NCI-H2029 treated with DMSO at 0.1 percent for 48 hours (cell line): ENCODE data around the gene APH1B.
"Not testable (repeated sequence)": the region's sequence is repeated elsewhere in the genome, so short reads cannot be mapped to it uniquely, and the experiment has no call there.

Source experiments
- DNase-seq: peaks from one replicate; lab custom pipeline; 2025; lab: John Stamatoyannopoulos, UW

Gene APH1B

GRCh38 chr15:63299943-63300575, 22.7 kb downstream of the APH1B start:
- no peak for DNase-seq

DNA sequence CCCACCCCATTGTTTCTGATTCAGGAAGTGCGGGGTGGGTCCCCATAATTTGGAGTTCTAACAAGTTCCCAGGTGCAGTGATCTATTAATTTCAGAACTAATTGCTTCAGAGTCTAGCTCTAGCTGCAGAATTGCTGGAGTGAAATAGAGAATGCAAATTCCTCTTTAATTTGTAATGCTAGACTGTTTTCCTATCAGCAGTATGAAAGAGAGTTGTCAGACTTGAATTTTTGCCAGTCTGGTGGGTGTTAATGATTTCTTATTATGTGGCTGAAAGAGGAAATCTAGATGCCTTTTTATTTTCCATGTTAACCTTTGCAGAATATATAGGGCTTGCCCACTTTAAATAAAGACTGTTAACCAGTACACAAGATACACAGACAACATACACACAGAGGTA, 23.7 kb downstream of the APH1B start:
- DNase-seq: no peak

GRCh38 chr15:63305260-63305659, 27.9 kb downstream of the APH1B start:
- DNase-seq: no peak

- no peak for DNase-seq
These were observed 29.2 kb downstream of the APH1B start for GRCh38 chr15:63306492-63307073.

DNA sequence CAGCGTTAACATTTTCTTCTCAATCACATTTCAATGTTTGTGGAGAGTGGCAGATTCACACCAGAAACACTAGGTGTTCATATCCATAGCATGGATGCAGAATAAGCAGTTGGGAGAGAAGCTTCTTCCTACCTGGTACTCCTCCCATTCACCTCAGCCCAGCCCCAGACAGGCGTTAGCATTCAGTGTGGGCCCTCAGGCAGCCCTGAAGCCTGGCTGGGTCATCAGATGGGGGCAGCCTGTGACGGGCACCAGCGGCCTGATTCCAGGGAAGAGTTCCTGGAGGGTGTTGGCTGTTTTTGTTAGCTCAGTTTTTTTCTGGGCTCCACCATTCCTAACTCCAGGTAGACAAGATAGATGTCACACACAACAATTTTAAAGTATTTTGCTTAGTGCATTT, 31.1 kb downstream of the APH1B start:
- no peak for DNase-seq

DNA sequence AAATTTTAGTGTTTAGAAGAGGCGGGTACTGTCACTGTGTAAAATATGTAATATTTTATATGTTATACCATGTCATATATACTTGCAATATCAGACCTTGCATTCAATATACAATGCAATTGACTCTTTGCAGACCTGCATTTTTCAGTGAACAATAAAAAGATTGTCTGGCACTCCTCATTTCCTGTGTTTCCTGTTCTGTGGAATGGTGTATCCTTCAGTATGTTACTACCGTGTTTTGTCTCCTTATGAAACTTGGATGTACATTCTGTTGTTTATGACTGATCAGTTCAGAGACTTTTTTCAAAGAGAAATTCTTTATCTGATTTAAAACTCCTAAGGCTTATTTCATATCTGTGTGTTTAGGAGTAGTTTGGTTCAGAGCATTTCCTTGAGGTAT, 31.5 kb downstream of the APH1B start:
- DNase-seq: no peak

- no peak for DNase-seq
These were observed 33.2 kb downstream of the APH1B start for GRCh38 chr15:63310646-63311045.

- no peak for DNase-seq
These were observed 34.9 kb downstream of the APH1B start for GRCh38 chr15:63312286-63312685.

DNA sequence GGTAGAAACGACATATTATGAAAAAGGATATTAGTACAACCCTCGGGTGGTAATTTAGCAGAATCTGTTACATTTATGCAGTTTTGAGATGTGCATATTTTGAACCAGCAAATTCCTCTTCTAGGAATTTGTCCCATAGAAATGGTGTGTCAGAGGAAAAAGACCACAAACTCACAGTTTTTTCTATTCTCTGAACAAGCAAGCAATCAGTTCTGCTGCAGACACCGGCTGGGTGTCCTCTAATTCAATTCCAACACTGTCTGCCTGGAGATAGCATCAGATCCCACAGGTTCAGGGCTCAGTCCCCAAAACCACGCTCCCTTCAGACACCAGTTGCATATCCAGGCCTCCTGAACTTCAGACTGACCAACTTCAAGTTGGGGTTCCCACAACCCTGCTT, 36.4 kb downstream of the APH1B start:
- DNase-seq: no peak

DNA sequence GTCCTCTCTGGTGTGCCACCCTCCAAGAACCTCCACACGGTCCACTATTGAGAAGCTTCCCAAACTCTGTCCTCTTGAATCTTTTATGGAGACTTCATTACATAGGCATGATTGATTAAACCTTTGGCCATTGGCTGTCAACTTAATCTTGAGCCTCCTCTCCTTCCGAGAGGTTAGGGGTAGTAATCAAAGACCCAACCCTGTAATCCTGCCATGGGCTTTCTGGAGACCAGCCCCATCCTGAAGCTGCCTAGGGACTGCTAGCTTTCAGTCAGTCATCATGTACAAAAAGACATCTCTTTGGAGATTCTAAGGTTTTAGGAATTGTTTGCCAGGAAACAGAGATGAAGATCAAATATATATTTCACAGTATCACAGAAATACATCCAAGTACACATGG, 37.0 kb downstream of the APH1B start:
- no peak for DNase-seq

GRCh38 chr15:63318344-63318743, 40.9 kb downstream of the APH1B start:
- no peak for DNase-seq

GRCh38 chr15:63319065-63319464, 41.7 kb downstream of the APH1B start:
- no peak for DNase-seq

- not testable (repeated sequence) for DNase-seq
These were observed 43.0 kb downstream of the APH1B start for GRCh38 chr15:63320446-63320845.

DNA sequence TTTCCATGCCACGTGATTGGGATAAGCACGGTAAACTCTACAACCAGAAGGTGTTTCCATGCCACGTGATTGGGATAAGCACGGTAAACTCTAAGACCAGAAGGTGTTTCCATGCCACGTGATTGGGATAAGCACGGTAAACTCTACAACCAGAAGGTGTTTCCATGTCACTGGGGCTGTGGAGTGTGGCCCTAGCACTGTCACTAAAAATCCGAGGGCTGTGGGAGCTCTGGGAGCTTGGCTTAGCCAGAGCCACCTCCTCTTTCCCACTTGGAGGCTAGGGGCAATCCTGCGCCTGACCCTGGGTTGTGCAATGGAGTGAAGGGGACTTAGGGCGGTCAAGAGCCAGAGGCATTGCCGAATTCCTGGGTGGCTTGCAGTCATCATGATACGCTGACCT, 43.6 kb downstream of the APH1B start:
- not testable (repeated sequence) for DNase-seq

- DNase-seq: no peak
These were observed 44.1 kb downstream of the APH1B start for GRCh38 chr15:63321462-63321861.

DNA sequence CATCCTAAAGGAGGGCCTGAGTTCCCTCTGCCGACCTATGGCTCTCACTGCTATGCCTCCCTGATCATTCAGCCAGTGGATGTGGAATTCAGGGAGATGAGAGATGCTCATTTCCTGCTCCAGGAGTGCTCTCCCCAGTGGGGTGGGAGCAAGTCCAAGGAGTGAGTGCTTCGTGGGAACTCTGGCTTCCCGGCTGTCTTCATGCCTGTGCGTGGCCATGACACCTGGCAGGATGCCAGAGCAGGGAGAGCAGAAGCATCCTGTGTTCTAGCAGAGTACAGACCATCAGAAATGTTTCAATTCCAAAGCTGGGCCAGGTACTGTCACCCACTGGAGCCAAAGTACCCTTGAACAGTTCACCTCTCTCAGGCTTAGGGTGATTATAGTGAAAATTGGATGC, 45.1 kb downstream of the APH1B start:
- no peak for DNase-seq

GRCh38 chr15:63323798-63324563, 46.6 kb downstream of the APH1B start:
- no peak for DNase-seq

DNA sequence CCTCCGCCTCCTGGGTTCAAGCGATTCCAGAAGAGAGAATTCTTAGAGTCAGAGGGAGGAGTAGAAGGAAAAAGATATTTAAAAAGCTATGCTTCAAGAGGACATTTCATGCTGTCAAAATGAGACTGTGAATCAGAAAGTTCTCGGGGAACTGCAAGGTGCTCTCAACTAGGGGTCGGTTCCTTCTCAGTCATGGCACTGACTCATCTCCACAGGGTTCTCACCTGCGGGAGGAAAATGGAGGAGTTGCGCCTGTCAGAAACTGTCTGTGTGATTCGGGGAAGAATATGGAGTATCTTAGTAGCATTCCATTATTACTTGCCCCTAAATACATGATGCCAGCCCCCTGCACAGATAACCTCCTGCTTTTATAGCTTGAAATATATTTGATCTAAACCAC, 47.4 kb downstream of the APH1B start:
- no peak for DNase-seq

GRCh38 chr15:63327648-63328421, 50.4 kb downstream of the APH1B start:
- DNase-seq: no peak

- no peak for DNase-seq
These were observed 52.4 kb downstream of the APH1B start for GRCh38 chr15:63329567-63330350.

DNA sequence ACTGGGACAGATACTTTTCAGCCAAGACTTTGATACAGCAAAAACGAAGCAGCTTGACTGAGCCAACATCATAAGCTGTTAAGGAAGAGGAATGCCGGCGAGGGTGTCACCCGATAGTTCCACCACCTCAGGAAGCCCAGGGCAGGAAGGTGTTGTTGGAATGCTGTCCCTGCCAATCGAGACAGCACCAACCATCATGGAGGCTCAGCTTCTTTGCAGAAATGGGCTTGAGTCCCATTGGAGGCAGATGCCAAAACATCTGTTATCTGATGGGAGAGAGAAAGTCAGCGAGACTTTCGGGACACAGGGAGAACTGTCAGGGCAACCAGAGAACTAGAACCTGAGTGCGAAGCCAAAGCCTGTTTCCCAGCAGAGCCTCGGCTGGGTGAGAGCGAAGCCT, 53.5 kb downstream of the APH1B start:
- no peak for DNase-seq

DNA sequence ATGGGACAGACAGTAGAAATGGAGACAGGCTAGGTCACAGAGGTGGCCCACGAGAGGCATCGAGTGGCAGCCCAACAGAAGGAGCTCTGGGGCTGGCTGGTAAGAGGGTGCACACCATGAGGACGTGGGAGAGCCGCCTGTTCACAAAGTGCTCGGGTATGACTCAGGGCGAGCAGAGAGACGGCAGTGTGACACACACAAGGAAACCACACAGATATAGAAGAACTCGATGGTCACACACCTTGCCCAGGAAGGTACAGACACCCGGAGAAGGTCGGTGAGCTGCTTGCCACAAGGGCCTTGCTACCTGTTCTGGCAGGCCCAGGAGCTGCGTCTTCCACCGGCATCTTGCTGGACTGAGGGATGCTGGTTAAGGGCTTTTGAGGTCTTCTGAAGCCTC, 54.1 kb downstream of the APH1B start:
- no peak for DNase-seq
